Dedifferentiated amniotic fluid mesenchymal stem cell (primary cell): Measurements from ENCODE around the gene MMP3.

Source experiments
- DNase-seq: peaks from one replicate; pipeline ENCODE4 v3.0.0-alpha.2; 2016; ENCODE audit errors: extremely low spot score

Gene MMP3

DNA sequence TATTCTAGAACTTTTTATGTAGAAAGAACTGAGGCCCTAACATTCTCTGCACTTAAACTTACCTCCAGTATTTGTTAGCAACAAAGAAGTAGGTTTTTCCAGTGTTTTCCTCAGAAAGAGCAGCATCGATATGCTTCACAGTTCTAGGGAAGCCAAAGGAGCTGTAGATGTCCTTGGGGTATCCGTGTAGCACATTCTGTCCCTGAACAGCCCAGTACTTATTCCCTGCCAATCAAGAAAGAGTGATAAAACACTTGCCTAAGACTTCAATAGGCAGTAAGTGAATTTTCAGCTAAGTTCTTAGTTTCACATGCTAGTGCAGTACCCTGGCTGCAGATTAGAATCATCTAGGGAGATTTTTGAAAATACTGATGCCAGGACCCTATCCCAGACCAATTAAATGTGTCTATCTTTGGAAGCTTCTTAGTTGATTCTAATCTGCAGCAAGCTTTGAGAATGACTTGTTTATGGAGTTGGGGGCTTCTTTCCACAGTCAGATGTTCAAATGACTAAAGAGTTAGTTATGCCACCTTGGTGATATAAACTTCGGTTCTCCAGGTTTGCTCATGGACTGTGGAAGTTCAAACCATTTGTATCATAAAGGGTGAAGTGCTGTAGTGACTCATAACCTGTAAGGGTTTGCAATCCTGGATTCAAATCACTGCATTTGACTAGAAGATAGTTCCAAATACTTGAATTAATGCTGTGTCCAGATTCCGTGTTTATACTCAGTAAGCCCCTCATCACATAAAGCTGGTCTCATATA lies 52.0 kb downstream of the MMP3 start:
- no peak for DNase-seq

DNA sequence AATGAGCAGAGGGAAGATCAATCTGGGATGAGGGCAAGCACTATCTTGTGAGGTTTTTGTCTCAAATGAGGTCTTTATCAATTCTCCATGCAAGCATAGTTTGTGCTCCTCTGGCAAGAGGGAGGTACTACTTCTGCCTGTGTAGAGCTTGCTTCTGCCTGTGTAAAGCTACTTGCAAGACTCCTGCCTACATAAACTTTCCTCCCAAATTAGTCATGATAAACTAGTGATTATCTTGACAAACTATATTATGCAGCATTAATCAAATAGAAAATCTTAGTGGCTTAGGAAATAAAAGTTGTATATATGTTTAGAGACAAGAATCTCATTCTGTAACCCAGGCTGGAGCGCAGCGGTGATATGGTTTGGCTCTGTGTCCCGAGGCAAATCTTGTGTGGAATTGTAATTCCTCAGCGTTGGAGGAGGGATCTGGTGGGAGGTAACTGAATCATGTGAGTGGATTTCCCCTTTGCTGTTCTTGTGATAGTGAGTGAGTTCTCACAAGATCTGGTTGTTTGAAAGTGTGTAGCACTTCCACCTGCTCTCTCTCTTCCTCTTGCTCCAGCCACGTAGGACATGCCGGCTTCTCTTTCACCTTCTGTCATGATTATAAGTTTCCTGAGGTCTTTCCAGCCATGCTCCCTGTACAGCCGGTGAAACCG lies 54.9 kb downstream of the MMP3 start:
- no peak for DNase-seq
